Neural cell (in vitro differentiated cells): Measurements from ENCODE around the gene KRTAP10-6.

ENCODE experiments used
- CTCF ChIP-seq: fragments of 450-650 bp; IDR thresholded peaks from 2 replicates; pipeline ENCODE4 v1.5.1; 2014; ENCODE audit warnings: antibody characterized with exemption, mild to moderate bottlenecking, moderate library complexity; ENCODE audit not compliant: poor library complexity, severe bottlenecking
- EP300 ChIP-seq: fragments of 450-650 bp; conservative IDR thresholded peaks from 2 replicates; pipeline ENCODE4 v1.6.1; 2014; ENCODE audit warnings: antibody characterized with exemption, mild to moderate bottlenecking, moderate library complexity; ENCODE audit not compliant: poor library complexity, severe bottlenecking
- EZH2 ChIP-seq: fragments of 200-600, 300-800 bp; shearing (Covaris generic), sonication (generic); IDR thresholded peaks from 2 replicates; pipeline ENCODE4 v1.6.1; 2014; ENCODE audit warnings: antibody characterized with exemption, low read length, borderline replicate concordance, mild to moderate bottlenecking; ENCODE audit not compliant: insufficient read depth, poor library complexity, severe bottlenecking
- MXI1 ChIP-seq: fragments of 450-650 bp; conservative IDR thresholded peaks from 2 replicates; pipeline ENCODE4 v1.6.1; 2014; ENCODE audit warnings: antibody characterized with exemption, mild to moderate bottlenecking; ENCODE audit not compliant: poor library complexity, severe bottlenecking
- POLR2AphosphoS5 ChIP-seq: IDR thresholded peaks from 2 replicates; pipeline ENCODE4 v1.6.1; 2012
- RAD21 ChIP-seq: fragments of 450-650 bp; conservative IDR thresholded peaks from 2 replicates; pipeline ENCODE4 v1.6.1; 2014; ENCODE audit warnings: antibody characterized with exemption, mild to moderate bottlenecking, moderate library complexity
- TF ChIP-seq, protein P1 (sequence below): IDR thresholded peaks from 2 replicates; pipeline ENCODE4 v1.6.1; 2012; ENCODE audit warnings: borderline replicate concordance

- TF ChIP-seq CTCF (no peak), EZH2 (no peak), POLR2AphosphoS5 (no peak), EP300 (no peak), RAD21 (no peak), MXI1 (no peak)
- TF ChIP-seq, protein P1, sequence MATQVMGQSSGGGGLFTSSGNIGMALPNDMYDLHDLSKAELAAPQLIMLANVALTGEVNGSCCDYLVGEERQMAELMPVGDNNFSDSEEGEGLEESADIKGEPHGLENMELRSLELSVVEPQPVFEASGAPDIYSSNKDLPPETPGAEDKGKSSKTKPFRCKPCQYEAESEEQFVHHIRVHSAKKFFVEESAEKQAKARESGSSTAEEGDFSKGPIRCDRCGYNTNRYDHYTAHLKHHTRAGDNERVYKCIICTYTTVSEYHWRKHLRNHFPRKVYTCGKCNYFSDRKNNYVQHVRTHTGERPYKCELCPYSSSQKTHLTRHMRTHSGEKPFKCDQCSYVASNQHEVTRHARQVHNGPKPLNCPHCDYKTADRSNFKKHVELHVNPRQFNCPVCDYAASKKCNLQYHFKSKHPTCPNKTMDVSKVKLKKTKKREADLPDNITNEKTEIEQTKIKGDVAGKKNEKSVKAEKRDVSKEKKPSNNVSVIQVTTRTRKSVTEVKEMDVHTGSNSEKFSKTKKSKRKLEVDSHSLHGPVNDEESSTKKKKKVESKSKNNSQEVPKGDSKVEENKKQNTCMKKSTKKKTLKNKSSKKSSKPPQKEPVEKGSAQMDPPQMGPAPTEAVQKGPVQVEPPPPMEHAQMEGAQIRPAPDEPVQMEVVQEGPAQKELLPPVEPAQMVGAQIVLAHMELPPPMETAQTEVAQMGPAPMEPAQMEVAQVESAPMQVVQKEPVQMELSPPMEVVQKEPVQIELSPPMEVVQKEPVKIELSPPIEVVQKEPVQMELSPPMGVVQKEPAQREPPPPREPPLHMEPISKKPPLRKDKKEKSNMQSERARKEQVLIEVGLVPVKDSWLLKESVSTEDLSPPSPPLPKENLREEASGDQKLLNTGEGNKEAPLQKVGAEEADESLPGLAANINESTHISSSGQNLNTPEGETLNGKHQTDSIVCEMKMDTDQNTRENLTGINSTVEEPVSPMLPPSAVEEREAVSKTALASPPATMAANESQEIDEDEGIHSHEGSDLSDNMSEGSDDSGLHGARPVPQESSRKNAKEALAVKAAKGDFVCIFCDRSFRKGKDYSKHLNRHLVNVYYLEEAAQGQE: no peak
Measured at GRCh38 chr21:44581158-44581557, 11.1 kb downstream of the KRTAP10-6 start.
